Right lobe of liver (tissue), 6 donors: ENCODE data around the gene ID2. TPM values are rescaled to one million over a fixed set of nuclear protein-coding genes. Genes with fewer than 3 reads are reported as not detected.
A peak's percentile ranks its signal among the peaks of the same experiment; 100 is the strongest.

Source experiments
- ATAC-seq, 4 donors: fragments of 200-7000 bp; cut with Tn5 transposase; one replicate each; pipeline ENCODE4 v1.9.1; 2020; ENCODE audit warnings: mild to moderate bottlenecking in 4 of 4, moderate library complexity in 4 of 4
- DNase-seq, 3 donors: peaks; one replicate each; pipeline ENCODE4 v3.0.0-alpha.2; 2020
- H3K27ac ChIP-seq, 3 donors: fragments of 200-600 bp; one replicate each; pipeline ENCODE4 v1.8.0; 2022
- H3K27me3 ChIP-seq, 2 donors: fragments of 200-600 bp; one replicate each; pipeline ENCODE4 v1.8.0; 2022
- H3K36me3 ChIP-seq, 4 donors: fragments of 200-600 bp; sonication (generic) in 1 of 4; one replicate each; pipeline versions ENCODE4 v1.5.1 to v1.8.0; 2017 to 2022; ENCODE audit warnings: control low read depth in 1 of 4
- H3K4me1 ChIP-seq, 4 donors: fragments of 200-600 bp; sonication (generic) in 1 of 4; one replicate each; pipeline versions ENCODE4 v1.5.1 to v1.8.0; 2017 to 2022; ENCODE audit warnings: control low read depth in 1 of 4
- H3K4me3 ChIP-seq, 3 donors: fragments of 200-600 bp; one replicate each; pipeline ENCODE4 v1.8.0; 2022
- H3K9me3 ChIP-seq, 4 donors: fragments of 200-600 bp; sonication (generic) in 1 of 4; one replicate each; pipeline versions ENCODE4 v1.5.1 to v1.8.0; 2017 to 2022; ENCODE audit warnings: control low read depth in 1 of 4
- CTCF ChIP-seq, 4 donors: fragments of 200-600 bp in 3 of 4; fragments of 450-650 bp in 1 of 4; IDR thresholded peaks; one replicate each; pipeline versions ENCODE4 v1.5.1 to v1.8.0; 2016 to 2022; ENCODE audit warnings: antibody characterized with exemption in 4 of 4, mild to moderate bottlenecking in 2 of 4
- POLR2A ChIP-seq: fragments of 450-650 bp; IDR thresholded peaks from one replicate; pipeline ENCODE4 v1.6.1; 2017; ENCODE audit warnings: antibody characterized with exemption, mild to moderate bottlenecking
- WGBS: methylation state at CpG from one replicate; pipeline ENCODE4 v1.1.6; 2018; ENCODE audit warnings: low coverage, low lambda C conversion rate; ENCODE audit not compliant: insufficient coverage; ENCODE audit errors: missing lambda C conversion rate; 5-methylcytosine and 5-hydroxymethylcytosine counted together
- intact Hi-C, 2 donors: fragments of 100-400 bp; cut with DNase I; formaldehyde crosslinking; loops; one replicate each; pipeline versions ENCODE4 v1.11.2 to v1.14.1; 2022
- total RNA-seq, 6 experiments: library from RNA; depleted of rRNA in 2 of 6; stranded (reverse); fragments of >200 nt in 2 of 6; fragmentation: NEBNext Ultra II Directional in 3 of 6; extraction: Animal tissue kit (Norgen Biotek cat#: 25700) in 3 of 6; gene quantifications; one replicate each; pipeline versions ENCODE4 v1.1.0 to v1.2.4, GENCODE V29; 2016 to 2023
- donor health status: DM: no; HTN: yes; CAD: no.
- donor health status: DM: no; HTN: no; CAD: no.
- donor health status: DM: no; HTN: no; CAD: no.
- donor health status: DM: no; HTN: yes; CAD: no.
- donor health status: DM: no; HTN: yes; CAD: no.

Gene ID2
- total RNA-seq, 6 experiments from 2014 or later: 103 to 520 (median 191) TPM

GRCh38 chr2:8671802-8672201 lies 10.1 kb upstream of the ID2 start:
- no peaks in the 10 kb centered on the region for H3K27me3 ChIP-seq
- H3K4me1 ChIP-seq: peaks cover 0 to 26% (median 7%) of the 10 kb centered on the region in 4 donors
- no peak overlapping the region for H3K27ac ChIP-seq
- intact Hi-C loops: no loop called here
- 90% methylated on average over 3 of the region's 3 CpGs for WGBS
- ATAC-seq (no peak), DNase-seq (no peak)
- no peaks in the 10 kb centered on the region for H3K36me3 ChIP-seq
- H3K4me3 ChIP-seq: no peak overlapping the region
- TF ChIP-seq POLR2A: no peak
- TF ChIP-seq CTCF (IDR thresholded peaks at IDR 0.05): no peak
- no peaks in the 10 kb centered on the region for H3K9me3 ChIP-seq

- TF ChIP-seq POLR2A (no peak), CTCF (IDR thresholded peaks at IDR 0.05) (no peak)
- WGBS: 80% methylated on average over 3 of the region's 3 CpGs
- Histone ChIP-seq H3K27ac (no peak overlapping the region), H3K4me1 (peaks cover 0 to 34% (median 7%) of the 10 kb centered on the region in 4 donors), H3K4me3 (no peak overlapping the region), H3K27me3 (no peaks in the 10 kb centered on the region), H3K36me3 (no peaks in the 10 kb centered on the region), H3K9me3 (no peaks in the 10 kb centered on the region)
- intact Hi-C loops: no loop called here
- no peak for ATAC-seq
- DNase-seq: peak in 1 of 3 donors; percentile 11
Observed at GRCh38 chr2:8672940-8673339, 8.9 kb upstream of the ID2 start.

- intact Hi-C loops: no loop called here
- 100% methylated on average over 1 of the region's 3 CpGs for WGBS
- H3K4me1 ChIP-seq: peaks cover 0 to 34% (median 7%) of the 10 kb centered on the region in 4 donors
- no peaks in the 10 kb centered on the region for H3K27me3 ChIP-seq
- H3K9me3 ChIP-seq: no peaks in the 10 kb centered on the region
- no peaks in the 10 kb centered on the region for H3K36me3 ChIP-seq
- no peak overlapping the region for H3K27ac ChIP-seq
- DNase-seq (no peak), ATAC-seq (no peak)
- no peak overlapping the region for H3K4me3 ChIP-seq
- no peak for TF ChIP-seq CTCF (IDR thresholded peaks at IDR 0.05)
- no peak for TF ChIP-seq POLR2A
Observed at GRCh38 chr2:8673381-8673780, 8.5 kb upstream of the ID2 start.

GRCh38 chr2:8674420-8675009 lies 7.3 kb upstream of the ID2 start:
- WGBS: 100% methylated on average over 5 of the region's 8 CpGs
- ATAC-seq: no peak
- Histone ChIP-seq H3K9me3 (no peaks in the 10 kb centered on the region), H3K36me3 (no peaks in the 10 kb centered on the region), H3K4me3 (no peak overlapping the region), H3K4me1 (peaks cover 0 to 28% (median 7%) of the 10 kb centered on the region in 4 donors), H3K27me3 (no peaks in the 10 kb centered on the region), H3K27ac (no peak overlapping the region)
- TF ChIP-seq CTCF (IDR thresholded peaks at IDR 0.05) (no peak), POLR2A (no peak)
- intact Hi-C loops: no loop called here
- no peak for DNase-seq
